Testis (tissue), 2 donors: Measurements from ENCODE around the gene COL4A1.

Experiments
- POLR2A ChIP-seq: fragments of 450-650 bp; IDR thresholded peaks from one replicate; pipeline ENCODE4 v1.6.1; 2017; ENCODE audit warnings: antibody characterized with exemption, mild to moderate bottlenecking, moderate library complexity
- TF ChIP-seq, protein P1 (sequence below), 3 experiments: fragments of 450-650 bp in 2 of 3; fragments of 200-600 bp in 1 of 3; sonication (generic) in 1 of 3; IDR thresholded peaks; one replicate each; pipeline ENCODE4 v1.5.1; 2016 to 2019; ENCODE audit warnings: antibody characterized with exemption in 3 of 3, mild to moderate bottlenecking in 2 of 3, moderate library complexity in 1 of 3

DNA sequence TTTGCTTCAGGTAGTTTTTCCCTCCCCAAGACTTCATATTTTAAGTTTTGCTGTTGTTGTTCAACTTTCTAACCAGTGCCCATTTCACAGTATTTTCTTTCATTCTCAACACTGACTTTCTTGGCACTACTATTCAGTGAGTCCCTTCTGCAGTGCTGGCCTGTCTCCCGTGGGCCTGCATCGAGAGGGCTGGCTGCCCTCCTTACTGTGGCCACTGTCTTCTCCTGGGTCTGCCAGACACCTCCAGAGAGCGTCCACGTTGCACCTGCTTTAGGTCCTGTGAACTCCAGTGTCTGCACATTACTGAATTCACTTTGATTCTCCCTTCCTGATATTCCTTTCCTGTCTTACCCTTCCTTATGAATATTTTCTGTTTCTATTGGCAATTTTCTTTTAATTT lies 27.3 kb downstream of the COL4A1 start:
- TF ChIP-seq, protein P1, sequence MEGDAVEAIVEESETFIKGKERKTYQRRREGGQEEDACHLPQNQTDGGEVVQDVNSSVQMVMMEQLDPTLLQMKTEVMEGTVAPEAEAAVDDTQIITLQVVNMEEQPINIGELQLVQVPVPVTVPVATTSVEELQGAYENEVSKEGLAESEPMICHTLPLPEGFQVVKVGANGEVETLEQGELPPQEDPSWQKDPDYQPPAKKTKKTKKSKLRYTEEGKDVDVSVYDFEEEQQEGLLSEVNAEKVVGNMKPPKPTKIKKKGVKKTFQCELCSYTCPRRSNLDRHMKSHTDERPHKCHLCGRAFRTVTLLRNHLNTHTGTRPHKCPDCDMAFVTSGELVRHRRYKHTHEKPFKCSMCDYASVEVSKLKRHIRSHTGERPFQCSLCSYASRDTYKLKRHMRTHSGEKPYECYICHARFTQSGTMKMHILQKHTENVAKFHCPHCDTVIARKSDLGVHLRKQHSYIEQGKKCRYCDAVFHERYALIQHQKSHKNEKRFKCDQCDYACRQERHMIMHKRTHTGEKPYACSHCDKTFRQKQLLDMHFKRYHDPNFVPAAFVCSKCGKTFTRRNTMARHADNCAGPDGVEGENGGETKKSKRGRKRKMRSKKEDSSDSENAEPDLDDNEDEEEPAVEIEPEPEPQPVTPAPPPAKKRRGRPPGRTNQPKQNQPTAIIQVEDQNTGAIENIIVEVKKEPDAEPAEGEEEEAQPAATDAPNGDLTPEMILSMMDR (IDR thresholded peaks at IDR 0.05), result no peak
- TF ChIP-seq POLR2A, result no peak
